Fibroblast of lung (primary cell): ENCODE data around the gene ATG7. TPM values are rescaled to one million over a fixed set of nuclear protein-coding genes. Genes with fewer than 3 reads are reported as not detected.

ENCODE experiments used
- DNase-seq, 2 donors: peaks; one replicate each; pipeline versions ENCODE4 v3.0.0 to v3.0.0-alpha.2; 2010; ENCODE audit warnings: low read depth in 2 of 2
- H2AFZ ChIP-seq: 2 replicates; pipeline ENCODE4 v1.5.1; 2012; ENCODE audit warnings: low read length, control low read depth, inconsistent platforms
- H3K27ac ChIP-seq: 2 replicates; pipeline ENCODE4 v1.5.1; 2011; ENCODE audit warnings: low read length, control low read depth; ENCODE audit not compliant: insufficient read depth
- H3K27me3 ChIP-seq: 2 replicates; pipeline ENCODE4 v1.5.1; 2011; ENCODE audit warnings: mild to moderate bottlenecking, low read length; ENCODE audit not compliant: control insufficient read depth, insufficient read depth
- H3K36me3 ChIP-seq: 2 replicates; pipeline ENCODE4 v1.5.1; 2011; ENCODE audit warnings: low read length; ENCODE audit not compliant: control insufficient read depth, insufficient read depth
- H3K4me1 ChIP-seq: 2 replicates; pipeline ENCODE4 v1.5.1; 2011; ENCODE audit warnings: low read length; ENCODE audit not compliant: control insufficient read depth, insufficient read depth; ENCODE audit errors: extremely low read depth
- H3K4me2 ChIP-seq: 2 replicates; pipeline ENCODE4 v1.5.1; 2011; ENCODE audit warnings: low read length, control low read depth; ENCODE audit not compliant: insufficient read depth; ENCODE audit errors: extremely low read depth
- H3K4me3 ChIP-seq, 4 experiments: fragments of 200-600 bp in 1 of 4; sonication (generic) in 1 of 4; replicated peaks in 1 of 4; 2 replicates each; pipeline ENCODE4 v1.5.1; 2011 to 2016; ENCODE audit warnings: low read length in 4 of 4, low read depth in 3 of 4, mild to moderate bottlenecking in 3 of 4, control low read depth in 2 of 4, inconsistent platforms in 1 of 4, mixed read lengths in 1 of 4; ENCODE audit not compliant: insufficient read depth in 1 of 4; ENCODE audit errors: control extremely low read depth in 1 of 4
- H3K79me2 ChIP-seq: 2 replicates; pipeline ENCODE4 v1.5.1; 2012; ENCODE audit warnings: mild to moderate bottlenecking, low read length, inconsistent platforms; ENCODE audit not compliant: control insufficient read depth, insufficient read depth
- H3K9ac ChIP-seq: 2 replicates; pipeline ENCODE4 v1.5.1; 2011; ENCODE audit warnings: mild to moderate bottlenecking, low read length, control low read depth; ENCODE audit not compliant: insufficient read depth
- H3K9me3 ChIP-seq: 2 replicates; pipeline ENCODE4 v1.5.1; 2012; ENCODE audit warnings: low read depth, low read length; ENCODE audit not compliant: control insufficient read depth, insufficient read depth
- H4K20me1 ChIP-seq: 2 replicates; pipeline ENCODE4 v1.5.1; 2011; ENCODE audit warnings: low read length; ENCODE audit not compliant: control insufficient read depth, insufficient read depth; ENCODE audit errors: extremely low read depth
- CTCF ChIP-seq, 2 donors: IDR thresholded peaks in 1 of 2; conservative IDR thresholded peaks in 1 of 2; 1 replicate in 1 of 2; 2 replicates in 1 of 2; pipeline ENCODE4 v1.5.1; 2011 to 2012; ENCODE audit warnings: low read length in 2 of 2, control low read depth in 1 of 2, inconsistent platforms in 1 of 2, low read depth in 1 of 2, mild to moderate bottlenecking in 1 of 2
- EZH2 ChIP-seq: IDR thresholded peaks from 2 replicates; pipeline ENCODE4 v1.5.1; 2012; ENCODE audit warnings: low read length, control low read depth, mild to moderate bottlenecking; ENCODE audit errors: missing control alignments
- polyA plus RNA-seq, 2 donors: library from polyadenylated mRNA; depleted of rRNA in 1 of 2; stranded (reverse) in 1 of 2; unstranded in 1 of 2; fragments of >200 nt; gene quantifications; 2 replicates each; pipeline ENCODE4 v1.2.1, GENCODE V29; 2011 to 2012; ENCODE audit warnings: missing spikeins in 1 of 2
- total RNA-seq: library from RNA; depleted of rRNA; stranded (reverse); fragments of >200 nt; gene quantifications from 2 replicates; pipeline ENCODE4 v1.2.1, GENCODE V29; 2014

Gene ATG7
- total and polyA plus RNA-seq, 2 donors (not counting 1 experiment from before 2014, with no cell fraction given): 50.8 to 56.5 TPM

GRCh38 chr3:11529281-11529680 is 257.1 kb downstream of the ATG7 start:
- no peak overlapping the region for H2AFZ ChIP-seq
- peak in 1 of 2 donors; percentile 51 for DNase-seq

GRCh38 chr3:11530153-11530721 is 258.0 kb downstream of the ATG7 start:
- TF ChIP-seq CTCF (conservative IDR thresholded peaks at IDR 0.05 in 1 of 2, IDR thresholded peaks at IDR 0.05 in 1 of 2; ENCODE audit: low read depth in 1 of 2, low read length in 2 of 2) (peak in 1 of 2 donors; percentile 19), EZH2 (no peak)
- H3K36me3 ChIP-seq: no peaks in the 10 kb centered on the region
- peak overlapping the region; percentile 74 for H3K27ac ChIP-seq
- H3K79me2 ChIP-seq: no peaks in the 10 kb centered on the region
- DNase-seq: peak; percentile 97 to 99
- no peaks in the 10 kb centered on the region for H3K27me3 ChIP-seq
- no peak overlapping the region for H2AFZ ChIP-seq
- no peaks in the 10 kb centered on the region for H4K20me1 ChIP-seq
- H3K9ac ChIP-seq: no peak overlapping the region
- H3K4me1 ChIP-seq: peaks cover 11% of the 10 kb centered on the region
- H3K4me2 ChIP-seq: peak overlapping the region; percentile 64
- no peak overlapping the region for H3K4me3 ChIP-seq
- no peaks in the 10 kb centered on the region for H3K9me3 ChIP-seq

More at GRCh38 chr3:11529281-11529680, 257.1 kb downstream of the ATG7 start:
- H3K4me3 ChIP-seq: no peak overlapping the region
- no peak overlapping the region for H3K9ac ChIP-seq
- H3K4me1 ChIP-seq: peaks cover 11% of the 10 kb centered on the region
- no peaks in the 10 kb centered on the region for H3K79me2 ChIP-seq
- H3K9me3 ChIP-seq: no peaks in the 10 kb centered on the region
- H3K27ac ChIP-seq: peak overlapping the region; percentile 74
- no peaks in the 10 kb centered on the region for H3K36me3 ChIP-seq
- H3K4me2 ChIP-seq: no peak overlapping the region
- H4K20me1 ChIP-seq: no peaks in the 10 kb centered on the region
- no peaks in the 10 kb centered on the region for H3K27me3 ChIP-seq
- TF ChIP-seq EZH2 (no peak), CTCF (conservative IDR thresholded peaks at IDR 0.05 in 1 of 2, IDR thresholded peaks at IDR 0.05 in 1 of 2; ENCODE audit: low read depth in 1 of 2, low read length in 2 of 2) (no peak)

- TF ChIP-seq CTCF (conservative IDR thresholded peaks at IDR 0.05 in 1 of 2, IDR thresholded peaks at IDR 0.05 in 1 of 2; ENCODE audit: low read depth in 1 of 2, low read length in 2 of 2): no peak
- TF ChIP-seq EZH2: no peak
- Histone ChIP-seq H3K4me1 (peaks cover 11% of the 10 kb centered on the region), H3K36me3 (no peaks in the 10 kb centered on the region), H3K4me2 (no peak overlapping the region), H3K27ac (no peak overlapping the region), H3K9ac (no peak overlapping the region), H4K20me1 (no peaks in the 10 kb centered on the region), H2AFZ (no peak overlapping the region), H3K27me3 (no peaks in the 10 kb centered on the region), H3K79me2 (no peaks in the 10 kb centered on the region), H3K4me3 (no peak overlapping the region), H3K9me3 (no peaks in the 10 kb centered on the region)
- peak; percentile 82 to 87 for DNase-seq
Measured at GRCh38 chr3:11532931-11533391, 260.8 kb downstream of the ATG7 start.
